ENCODE data around the gene NLGN3.

DNA sequence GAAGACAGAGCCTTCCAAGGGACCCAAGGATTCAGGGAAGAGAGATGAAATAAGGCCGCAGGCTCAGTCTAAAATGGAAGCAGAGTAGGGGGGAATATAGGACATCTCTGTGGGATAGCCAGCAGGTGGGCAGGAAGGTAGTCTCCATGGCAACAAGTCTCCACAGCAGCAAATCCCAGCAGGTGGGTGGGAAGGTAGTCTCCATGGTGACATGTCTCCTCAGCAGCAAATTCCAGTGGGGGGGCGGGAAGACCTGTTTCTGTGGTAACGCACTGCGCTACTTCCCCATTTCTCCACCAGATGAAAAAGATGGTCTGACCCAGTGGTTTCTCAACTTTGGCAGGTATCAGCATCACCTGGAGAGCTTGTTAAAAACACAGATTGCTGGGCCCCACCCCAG lies 18.3 kb downstream of the NLGN3 start:
- TF ChIP-seq, protein P1, sequence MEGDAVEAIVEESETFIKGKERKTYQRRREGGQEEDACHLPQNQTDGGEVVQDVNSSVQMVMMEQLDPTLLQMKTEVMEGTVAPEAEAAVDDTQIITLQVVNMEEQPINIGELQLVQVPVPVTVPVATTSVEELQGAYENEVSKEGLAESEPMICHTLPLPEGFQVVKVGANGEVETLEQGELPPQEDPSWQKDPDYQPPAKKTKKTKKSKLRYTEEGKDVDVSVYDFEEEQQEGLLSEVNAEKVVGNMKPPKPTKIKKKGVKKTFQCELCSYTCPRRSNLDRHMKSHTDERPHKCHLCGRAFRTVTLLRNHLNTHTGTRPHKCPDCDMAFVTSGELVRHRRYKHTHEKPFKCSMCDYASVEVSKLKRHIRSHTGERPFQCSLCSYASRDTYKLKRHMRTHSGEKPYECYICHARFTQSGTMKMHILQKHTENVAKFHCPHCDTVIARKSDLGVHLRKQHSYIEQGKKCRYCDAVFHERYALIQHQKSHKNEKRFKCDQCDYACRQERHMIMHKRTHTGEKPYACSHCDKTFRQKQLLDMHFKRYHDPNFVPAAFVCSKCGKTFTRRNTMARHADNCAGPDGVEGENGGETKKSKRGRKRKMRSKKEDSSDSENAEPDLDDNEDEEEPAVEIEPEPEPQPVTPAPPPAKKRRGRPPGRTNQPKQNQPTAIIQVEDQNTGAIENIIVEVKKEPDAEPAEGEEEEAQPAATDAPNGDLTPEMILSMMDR (conservative IDR thresholded peaks at IDR 0.05) = no peak
- TF ChIP-seq EZH2 (IDR thresholded peaks at IDR 0.05; ENCODE audit: low read depth) = no peak
